GM18507 (cell line): ENCODE results near the gene CAV3.

Experiments used
- DNase-seq: peaks from one replicate; pipeline ENCODE4 v3.0.0; 2011; ENCODE audit warnings: low read depth; ENCODE audit not compliant: insufficient read length; ENCODE audit errors: extremely low spot score
- FAIRE-seq: peaks from 2 replicates; lab custom pipeline; 2011; peaks lifted over from hg19 to GRCh38; lab: Jason Lieb, UNC

The CAV3 gene

DNA sequence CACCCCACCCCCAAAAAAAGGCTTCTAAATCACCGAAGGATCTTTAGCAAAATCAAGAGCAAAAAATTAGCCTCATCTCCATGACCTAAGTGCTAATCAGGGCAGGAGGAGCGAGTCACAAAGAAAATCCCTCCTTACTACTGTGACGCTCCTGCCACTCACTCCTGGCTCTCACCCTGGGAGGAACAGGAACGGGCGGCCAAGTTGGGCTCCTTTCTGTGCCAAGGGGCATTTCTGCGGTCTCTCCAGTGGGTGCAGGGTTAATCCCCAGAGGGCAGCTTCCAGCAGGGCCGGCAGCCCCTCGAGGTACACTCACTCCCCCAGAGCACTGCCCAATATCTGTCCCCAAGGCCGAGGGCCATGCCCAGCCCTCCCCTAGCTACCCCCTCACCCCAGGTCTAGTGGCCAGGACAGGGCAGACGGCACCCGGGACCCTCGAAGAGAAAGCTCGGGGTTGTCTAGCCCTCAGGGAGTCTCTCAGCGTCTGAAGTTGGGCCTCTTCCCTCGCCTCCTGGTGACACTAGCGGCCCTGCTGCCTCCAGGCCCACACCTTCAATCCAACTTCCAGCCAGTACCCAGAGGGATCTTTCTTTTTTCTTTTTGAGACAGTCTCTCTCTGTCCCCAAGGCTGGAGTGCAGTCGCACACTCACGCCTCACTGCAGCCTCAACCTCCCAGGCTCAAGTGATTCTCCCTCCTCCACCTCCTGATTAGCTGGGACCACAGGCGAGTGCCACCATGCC lies 706 bp downstream of the CAV3 start:
- no peak for DNase-seq
- no peak for FAIRE-seq

DNA sequence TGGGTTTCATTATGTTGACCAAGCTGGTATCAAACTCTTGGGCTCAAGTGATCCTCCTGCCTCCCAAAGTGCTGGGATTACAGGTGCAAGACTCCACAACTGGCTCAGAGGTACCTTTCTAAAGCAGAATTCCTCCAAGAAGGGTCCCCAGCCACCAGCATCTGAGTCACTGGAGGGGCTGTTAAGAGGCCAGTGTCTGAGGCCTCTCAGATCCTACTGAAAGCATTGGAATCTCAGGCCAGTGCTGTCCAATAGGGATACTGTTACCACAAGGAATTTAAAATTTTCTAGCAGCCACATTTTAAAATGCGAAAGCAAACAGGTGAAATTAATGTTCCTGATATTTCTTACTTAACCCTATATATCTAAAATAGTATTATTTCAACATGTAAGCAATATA lies 1.3 kb downstream of the CAV3 start:
- FAIRE-seq (no peak), DNase-seq (no peak)

DNA sequence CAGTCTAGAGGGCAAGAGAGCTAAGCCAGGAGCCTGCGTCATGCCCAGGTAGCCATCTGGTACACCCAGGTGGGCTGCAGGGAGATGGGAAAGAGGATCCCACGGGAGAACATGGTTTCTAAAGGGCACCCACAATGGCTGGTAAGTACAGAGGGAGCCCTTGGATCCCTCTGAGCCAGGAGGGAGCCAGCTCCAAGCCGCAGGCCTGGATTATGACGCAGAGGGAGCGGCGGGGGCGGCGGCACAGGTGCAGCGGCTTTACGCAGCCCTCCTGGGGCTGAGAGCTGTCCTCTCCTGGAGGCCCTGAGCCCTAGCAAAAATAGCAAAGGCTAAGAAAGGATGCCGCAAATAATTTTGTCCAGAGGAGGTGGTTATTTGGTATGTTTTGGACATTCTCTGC lies 2.8 kb downstream of the CAV3 start:
- DNase-seq (no peak), FAIRE-seq (no peak)

DNA sequence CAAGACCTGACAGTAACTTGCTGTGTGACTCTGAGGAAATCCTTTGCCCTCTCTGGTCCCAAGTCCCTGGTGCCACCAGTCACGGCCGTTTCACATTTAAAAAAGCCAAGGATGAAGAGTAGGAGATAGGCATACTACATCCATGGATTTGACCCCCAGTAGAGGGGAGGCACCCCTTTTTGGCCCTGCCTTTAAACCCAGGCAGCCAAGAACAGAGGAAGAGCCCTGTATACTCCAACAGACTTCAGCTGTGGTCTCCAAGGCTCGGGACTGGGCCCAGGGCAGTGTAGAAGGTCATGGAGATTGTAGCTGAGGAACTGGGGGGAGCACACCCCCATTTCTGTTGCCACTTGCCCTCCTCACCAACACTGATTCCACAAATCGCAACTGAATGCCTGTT lies 3.7 kb downstream of the CAV3 start:
- no peak for FAIRE-seq
- no peak for DNase-seq

DNA sequence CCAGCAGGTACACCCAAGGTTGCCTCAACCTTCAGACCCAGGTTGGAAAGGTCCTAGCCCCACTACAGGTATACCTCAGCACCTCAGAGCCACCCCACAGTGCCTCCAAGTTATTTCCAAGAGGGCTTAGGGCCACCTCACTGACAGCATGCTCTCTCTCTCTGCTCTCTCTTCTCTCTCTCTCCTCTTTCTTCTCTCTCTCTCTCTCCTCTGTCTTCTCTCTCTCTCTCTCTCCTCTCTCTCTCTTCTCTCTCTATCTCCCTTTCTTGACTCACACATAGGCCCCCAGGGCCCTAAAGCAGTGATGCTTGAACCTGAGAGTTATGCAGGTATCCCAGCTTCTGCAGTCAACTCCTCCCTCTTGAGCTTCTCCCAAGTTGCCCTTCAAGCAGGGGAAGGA lies 4.2 kb downstream of the CAV3 start:
- DNase-seq (no peak), FAIRE-seq (no peak)

DNA sequence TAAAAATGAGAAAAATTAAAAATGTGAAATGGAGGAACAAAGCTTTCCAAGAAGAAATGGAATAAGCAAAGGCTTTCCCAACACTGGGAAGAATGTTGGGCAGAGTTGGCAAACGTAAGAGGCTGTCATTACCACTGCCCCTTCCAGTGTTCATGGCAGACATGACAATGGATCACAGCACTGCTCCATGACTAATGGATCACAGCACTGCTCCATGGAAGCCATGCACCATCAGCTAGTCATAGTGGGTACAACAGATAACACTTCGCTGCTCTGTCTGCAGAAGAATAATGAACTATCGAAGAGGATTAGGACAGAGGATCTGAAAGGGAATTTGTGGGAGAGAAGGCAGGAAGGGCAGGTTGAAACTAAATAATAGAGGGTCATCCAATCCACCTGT lies 5.0 kb downstream of the CAV3 start:
- DNase-seq (no peak), FAIRE-seq (no peak)

DNA sequence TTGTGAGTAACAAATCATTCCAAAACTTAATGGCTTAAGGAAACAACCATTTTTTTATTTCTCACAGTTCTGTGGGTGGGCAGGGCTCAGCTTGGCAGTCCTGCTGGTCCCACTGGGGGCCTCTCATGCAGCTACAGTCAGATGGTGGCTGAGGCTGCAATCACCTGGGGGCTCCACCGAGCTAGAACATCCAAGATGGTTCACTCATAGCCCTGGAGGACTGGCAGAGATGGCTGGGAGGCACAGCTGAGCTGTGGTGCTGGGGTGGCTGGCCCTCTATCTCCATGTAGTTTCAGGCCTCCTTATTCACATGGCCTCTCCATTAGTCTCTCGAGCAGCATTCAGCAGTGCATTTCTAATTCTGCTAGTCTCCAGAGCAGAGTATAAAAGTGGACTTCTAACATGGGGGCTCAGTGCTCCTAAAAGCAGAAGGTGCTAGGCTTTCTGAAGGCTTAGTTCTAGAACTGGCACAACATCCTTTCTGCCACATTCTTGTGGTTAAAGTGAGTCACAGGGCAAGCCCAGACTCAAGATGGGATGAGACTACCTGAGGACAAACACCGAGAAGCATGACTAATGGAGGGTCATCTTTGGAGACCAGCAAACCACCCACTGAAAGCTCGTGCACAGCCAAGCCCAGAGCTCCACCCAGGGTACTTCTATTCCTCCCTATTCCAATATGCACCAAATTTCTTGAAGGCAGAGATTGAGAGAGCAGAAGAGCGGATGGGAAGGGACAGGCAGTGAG lies 6.3 kb downstream of the CAV3 start:
- no peak for FAIRE-seq
- DNase-seq: no peak

DNA sequence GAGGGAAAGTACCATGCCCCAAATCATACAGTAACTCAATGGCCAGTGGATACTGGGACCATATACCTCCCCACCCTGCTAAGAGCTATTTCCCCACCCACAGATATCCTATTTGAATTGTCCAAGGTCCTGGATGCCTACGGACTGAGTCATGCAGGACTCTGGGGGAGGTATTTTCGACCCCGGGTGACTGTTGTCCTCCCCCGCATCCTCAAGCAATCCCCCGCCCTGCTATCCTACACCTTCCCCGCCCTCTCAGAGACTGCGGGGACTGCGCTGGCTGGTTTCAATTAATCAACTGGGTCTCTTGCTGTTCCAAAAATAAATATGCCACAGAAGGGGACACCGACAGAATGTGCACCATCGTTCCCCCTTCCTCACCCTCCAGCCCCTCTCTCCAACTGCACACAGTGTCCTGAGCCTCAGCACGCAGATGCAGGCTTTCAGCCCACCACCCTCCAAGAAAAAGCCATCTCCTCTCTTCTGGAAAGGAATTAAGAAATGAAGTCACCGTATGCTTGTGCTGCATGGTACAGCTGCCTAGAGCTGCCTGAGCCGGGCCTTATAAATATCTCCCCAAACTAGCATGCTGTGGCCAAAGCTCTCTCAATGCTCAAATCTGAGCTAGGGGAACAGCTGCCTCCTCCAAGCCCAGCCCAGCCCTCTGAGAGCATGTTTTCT lies 8.1 kb downstream of the CAV3 start:
- DNase-seq: no peak

DNA sequence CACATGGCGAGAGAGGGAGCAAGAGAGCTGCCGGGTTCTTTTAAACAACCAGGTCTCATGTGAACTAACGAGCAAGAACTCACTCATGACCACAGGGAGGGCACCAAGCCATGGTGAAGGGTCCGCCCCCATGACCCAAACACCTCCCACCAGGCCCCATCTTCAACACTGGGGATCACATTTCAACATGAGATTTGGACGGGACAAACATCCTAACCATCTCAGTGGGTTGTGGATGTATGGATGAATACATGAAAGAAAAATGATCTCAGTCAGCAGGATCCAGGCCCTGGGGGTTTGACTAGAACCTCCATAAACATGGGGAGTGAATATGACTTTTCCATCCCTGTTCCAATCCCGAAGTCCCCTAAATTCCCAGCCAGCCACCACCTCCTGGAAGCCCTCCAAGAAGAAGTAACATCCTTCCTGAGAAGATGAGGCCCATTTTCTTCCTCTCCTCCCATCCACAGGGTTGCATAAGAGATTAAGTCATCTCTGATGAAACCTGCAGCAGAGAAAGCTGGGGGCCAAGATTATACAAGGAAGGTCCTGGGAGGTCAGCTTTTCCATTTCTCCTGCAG lies 9.5 kb downstream of the CAV3 start:
- FAIRE-seq (no peak), DNase-seq (no peak)

More for the DNA sequence above, 8.1 kb downstream of the CAV3 start:
- FAIRE-seq: no peak

DNA sequence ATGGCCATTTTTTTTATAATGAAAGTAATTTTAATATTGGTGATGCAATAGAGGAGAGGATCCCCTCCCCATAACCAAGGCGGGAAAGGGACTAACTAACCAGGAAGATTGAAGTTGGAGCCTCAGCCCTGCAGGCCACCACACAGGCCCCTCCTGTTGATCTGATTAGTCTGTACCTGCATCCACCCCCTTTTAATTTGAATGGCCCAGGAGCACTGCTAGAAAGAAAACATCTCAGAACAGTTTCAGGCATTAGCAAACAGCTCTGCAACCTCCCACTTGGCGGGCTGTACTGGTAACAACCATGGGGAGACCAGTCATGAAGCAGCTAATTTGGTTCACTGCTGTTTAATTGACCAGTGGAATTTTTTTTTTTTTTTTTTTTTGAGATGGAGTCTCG lies 10.3 kb downstream of the CAV3 start:
- FAIRE-seq: no peak
- DNase-seq: no peak

DNA sequence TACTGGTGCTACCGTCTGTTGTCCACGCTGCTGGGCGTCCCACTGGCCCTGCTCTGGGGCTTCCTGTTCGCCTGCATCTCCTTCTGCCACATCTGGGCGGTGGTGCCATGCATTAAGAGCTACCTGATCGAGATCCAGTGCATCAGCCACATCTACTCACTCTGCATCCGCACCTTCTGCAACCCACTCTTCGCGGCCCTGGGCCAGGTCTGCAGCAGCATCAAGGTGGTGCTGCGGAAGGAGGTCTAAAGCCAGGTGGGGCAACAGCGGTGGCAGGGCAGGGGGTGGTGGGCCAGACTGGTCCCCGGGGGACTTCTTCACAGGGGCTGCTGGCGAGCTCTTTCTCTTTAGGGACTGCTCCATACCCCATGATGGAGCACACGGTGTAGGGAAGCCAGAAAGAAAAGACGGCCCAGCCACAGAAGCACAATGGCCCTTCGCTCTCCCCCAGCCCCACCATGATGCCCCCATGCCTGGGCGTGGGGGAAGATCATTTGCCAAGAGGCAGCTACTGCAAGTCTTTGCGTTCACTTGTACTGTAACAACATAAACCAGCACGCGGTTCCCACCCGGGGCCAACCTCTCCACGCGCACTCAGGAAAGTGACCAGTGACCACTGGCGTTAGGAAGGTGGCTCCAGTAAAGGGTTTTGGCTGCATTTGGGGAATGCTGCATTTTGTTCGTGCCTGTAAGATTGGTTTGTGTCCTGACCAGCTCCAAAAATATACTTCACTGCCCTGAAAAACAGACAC lies 12.2 kb downstream of the CAV3 start:
- FAIRE-seq (no peak), DNase-seq (no peak)

DNA sequence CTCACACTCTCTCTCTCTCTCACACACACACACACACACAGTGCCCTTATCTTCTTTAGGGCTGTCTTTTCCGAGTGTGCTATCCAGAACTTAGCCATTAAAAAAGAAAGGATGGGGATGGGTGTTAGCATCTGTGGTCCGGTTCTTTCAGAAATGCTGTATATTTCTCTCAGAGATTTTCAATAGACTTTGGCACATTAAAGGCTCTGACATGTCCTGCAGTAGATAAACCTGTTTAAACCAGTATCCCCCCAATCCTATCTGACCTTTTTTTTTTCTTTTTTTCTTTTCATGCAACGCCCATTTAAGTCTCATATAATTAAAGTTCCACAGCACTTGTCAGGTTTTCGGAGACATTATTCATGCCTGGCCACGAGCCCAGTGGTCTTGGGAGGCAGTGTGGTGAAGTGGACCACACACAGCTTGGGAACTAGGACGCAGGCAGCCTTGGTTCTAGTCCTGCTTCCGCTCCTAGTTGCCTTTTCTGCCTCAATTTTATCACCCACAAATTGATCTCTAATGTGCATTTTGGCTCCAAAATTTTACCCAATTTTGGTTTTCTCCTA lies 13.3 kb downstream of the CAV3 start:
- FAIRE-seq (no peak), DNase-seq (no peak)

DNA sequence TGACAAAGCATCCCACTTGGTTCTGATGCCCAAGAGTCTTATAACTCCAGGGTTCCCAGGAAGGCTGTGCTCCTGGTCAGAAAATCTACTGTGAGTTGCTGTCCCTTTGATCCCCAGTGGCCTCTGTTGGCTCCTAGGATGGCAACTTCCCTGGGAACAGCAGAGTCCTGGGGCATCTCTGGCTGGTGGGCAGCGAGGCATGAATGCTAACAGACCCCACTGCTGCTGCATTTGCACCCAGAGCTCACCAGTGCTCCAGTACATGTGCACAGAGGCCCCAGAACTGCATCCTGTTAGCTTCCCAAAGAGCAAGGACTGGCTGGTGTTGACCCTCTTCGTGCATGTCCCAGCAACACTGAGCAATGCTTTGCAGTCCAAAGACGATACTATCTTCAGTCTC lies 15.7 kb downstream of the CAV3 start:
- DNase-seq (no peak), FAIRE-seq (no peak)

DNA sequence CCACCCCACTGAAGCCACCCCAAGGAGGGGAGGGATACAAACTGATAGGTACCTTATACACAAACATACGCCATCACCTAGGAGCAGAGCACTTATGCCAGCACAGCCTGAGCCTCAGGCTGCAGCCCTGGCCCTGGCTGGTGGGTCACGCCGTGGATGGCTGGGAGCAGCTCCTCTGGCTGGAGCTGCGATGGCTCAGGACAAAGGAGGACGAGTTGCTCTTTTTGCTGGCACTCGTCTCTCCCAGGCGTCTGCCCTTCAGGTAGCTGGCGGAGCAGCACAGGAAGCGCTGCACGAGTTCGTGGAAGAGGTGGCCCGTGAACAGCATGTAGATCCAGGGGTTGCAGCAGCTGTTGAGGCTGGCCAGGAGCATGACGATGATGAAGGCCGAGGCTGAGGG lies 19.2 kb downstream of the CAV3 start:
- DNase-seq: no peak
- no peak for FAIRE-seq

DNA sequence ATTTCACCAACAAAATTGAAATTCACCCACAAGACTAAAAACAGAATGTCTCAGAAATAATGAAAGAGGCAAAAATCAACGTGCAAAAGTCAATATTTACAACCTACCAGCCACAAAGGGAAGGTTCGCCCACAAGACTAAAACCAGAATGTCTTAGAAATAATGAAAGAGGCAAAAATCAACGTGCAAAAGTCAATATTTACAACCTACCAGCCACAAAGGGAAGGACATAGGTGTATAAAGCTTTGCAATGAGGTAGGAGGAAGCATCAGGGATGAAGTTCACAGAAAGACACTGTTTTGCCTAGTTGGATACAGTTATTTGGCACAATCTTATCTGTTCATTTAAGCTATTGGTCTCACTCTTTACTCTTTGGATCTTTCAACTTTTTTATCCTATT lies 21.5 kb downstream of the CAV3 start:
- DNase-seq: no peak
- peak; percentile 64 for FAIRE-seq

DNA sequence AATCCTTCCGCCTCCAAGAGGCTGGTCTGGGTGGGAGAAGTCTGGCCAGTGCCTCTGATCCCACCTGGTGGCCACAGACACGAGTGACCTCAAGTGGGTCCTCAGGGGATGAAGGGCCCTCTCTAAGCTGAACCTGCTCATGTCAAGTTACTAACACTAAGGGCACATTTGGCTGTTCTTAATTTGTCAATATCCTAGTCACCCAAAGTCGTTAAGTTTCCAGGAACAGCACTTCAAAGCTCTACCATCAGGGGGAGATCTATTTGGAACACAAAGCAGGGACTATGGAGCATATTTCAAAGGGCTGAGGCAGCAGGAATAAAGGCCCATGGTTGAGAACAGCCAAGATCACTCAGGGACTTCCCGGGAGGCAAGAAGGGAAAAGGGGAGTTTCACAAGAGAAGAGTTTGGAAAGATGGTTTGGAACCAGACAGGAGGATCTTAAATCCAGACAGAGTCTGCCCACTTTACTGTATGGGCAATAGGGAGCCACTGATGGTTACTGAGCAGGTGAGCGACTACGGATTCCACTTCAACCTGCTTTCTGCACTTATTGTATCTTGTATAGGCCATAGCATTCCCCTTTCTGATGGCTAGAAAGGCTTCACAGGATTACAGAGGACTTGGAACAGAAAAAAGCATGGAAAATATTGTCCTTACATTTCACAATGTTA lies 22.1 kb downstream of the CAV3 start:
- FAIRE-seq (no peak), DNase-seq (no peak)

DNA sequence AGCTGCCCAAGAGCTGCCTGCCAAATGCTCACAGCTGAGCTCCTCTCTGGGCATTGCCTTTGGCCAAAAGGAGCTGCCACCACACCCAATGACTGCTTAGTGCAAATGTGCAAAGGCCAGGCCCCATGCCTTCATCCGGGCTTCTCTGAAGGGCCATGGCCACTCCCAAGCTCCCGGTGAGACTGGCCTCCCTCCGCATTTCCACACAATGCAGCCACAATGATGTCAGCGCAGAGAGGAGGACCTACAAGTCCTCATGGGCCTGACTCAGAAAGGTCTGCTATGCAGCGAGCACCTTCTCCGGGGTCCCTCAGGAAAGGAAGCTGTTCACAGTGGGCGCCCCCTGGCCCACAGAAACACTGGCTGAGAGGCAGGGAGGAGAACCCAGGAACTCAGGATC lies 23.1 kb downstream of the CAV3 start:
- FAIRE-seq (no peak), DNase-seq (no peak)

DNA sequence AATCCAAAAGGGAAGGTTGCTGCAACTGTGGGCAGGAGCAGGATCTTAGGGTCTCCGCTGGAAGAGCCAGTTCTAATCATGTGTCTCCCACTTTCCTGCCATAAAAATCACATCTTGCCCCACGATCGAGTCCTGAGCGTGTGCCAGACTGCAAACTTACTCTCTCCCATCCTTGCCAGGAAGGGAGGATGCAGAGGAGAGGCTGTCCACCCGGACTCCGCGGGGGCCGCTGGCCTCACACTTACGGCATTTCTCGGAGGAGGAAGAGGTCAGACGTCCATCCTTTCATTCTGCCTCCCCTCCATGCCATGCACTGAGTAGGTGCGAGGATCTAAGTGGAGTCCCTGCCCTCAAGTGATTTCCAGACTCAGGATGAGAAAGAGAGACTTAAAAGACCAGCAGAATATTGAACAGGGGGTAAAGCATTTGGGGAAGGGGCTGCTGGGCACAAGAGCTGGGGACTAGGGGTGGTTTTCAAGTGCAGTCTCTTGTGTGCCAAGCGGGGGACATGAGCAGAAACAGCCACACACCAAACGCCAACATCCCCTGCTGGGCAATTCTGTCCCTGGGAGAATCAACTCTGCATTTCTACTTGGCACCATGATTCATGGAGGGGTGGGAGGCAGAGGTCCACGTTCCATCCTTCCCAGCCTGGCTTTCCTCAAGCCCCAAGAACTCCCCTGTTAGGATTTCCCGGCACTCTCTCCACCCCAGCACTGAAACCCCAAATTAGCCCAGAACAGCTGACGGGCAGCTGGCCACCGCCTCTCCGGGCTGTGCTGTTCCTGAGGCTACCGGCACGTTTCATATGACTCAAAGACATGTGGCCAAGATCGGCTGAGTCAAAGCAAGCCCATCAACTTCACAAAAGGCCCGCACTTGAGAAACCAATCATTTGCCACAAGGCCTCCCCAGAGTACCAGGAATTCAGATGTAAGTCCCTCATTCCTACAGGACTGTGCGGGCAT lies 24.2 kb downstream of the CAV3 start:
- DNase-seq (no peak), FAIRE-seq (no peak)
